GM19238 (cell line): Measurements from ENCODE around the gene CFAP61.
"Not testable (repeated sequence)": the region's sequence is repeated elsewhere in the genome, so short reads cannot be mapped to it uniquely, and the experiment has no call there.

Source experiments
- DNase-seq: peaks from one replicate; pipeline ENCODE4 v3.0.0; 2011; ENCODE audit warnings: low spot score; ENCODE audit not compliant: insufficient read length

Gene CFAP61

DNA sequence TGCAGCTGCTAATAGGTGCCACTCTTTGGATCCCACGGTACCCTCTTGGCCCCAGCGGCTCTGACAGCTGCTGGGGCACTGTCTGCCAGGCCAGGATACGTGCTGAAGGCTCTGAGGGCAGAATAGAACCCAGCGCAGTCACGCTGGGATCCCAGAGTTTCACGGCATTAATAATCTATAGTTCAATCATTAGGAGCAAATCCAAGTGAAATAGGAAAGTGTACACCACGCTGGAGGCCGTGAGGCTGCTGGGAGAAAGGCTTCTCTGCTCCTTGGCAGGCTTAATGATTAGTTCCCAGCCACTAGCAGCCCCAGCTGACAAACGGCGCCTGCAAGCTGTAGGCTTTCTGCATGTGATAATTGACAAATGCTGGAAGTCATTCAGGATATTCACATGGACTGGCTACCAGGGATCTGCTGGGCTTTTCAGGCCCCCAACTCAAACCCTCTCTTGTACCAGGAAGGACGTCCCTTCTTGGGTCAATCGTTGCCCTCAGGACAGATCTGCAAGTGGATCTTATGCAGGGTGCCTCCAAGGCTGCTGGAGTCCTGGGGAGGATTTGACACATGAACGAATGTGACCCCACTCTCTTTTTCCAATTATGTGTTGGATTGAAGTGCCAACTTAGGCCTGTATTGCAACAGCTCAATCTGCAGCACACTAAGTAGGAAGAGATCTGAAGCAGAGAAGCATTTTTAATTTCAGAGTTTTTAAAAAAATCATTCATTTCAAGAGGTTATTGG lies 265.5 kb downstream of the CFAP61 start:
- DNase-seq = no peak

DNA sequence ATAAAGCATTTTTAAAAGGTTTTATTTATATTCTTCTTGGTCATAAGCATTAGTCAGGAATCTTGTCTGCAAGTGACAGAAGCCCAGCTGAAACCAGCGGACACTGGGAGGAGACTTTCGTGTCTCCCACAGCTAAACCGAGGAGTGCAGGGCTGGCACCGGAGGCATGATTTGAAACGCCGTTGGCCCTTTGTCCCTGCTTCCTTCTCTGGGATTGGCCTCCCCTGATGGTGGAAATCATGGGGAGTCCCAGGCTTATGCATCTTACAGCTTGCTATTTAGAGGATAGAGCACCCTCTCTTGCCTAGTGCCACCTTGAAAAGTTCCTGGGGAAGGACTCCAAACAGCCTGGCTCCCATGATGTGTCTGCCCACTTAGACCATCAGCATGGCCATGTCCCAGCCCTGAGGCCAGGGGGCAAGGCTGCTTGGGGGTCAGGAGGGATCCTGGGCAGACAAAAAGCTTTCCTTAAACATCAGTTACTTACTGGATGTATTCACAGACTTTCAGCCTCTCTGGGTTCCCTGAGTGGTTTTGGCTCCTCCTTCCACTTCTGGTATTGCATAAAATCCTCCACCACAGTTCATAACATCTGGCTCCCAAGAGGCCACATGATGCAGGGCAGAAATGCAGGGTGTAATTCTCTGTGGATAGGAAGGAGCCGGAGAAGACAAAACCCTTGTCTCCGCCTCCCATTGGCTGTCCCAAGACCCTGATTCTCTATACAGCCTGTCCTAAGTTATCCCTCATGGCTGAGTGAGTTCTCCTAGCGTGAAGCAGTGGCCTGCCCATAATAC lies 266.2 kb downstream of the CFAP61 start:
- no peak for DNase-seq

DNA sequence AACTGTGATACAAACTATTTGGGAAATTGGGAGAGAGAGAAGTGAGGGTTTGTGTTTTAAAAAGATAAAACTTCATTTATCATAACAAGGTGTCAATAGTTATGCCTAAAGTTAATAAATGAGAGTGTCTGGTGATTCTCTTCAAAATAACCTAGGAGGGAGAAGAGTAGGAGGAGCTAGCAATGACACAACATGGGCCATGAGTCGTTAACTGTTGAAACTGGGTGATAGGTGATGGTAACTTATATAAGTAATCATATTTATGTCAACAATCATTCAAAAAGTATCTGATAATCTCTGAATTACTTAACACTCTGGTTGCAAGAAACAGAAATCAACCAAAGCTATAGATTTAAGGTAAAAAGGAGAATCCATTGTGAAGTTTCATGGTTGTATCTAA lies 268.8 kb downstream of the CFAP61 start:
- no peak for DNase-seq

DNA sequence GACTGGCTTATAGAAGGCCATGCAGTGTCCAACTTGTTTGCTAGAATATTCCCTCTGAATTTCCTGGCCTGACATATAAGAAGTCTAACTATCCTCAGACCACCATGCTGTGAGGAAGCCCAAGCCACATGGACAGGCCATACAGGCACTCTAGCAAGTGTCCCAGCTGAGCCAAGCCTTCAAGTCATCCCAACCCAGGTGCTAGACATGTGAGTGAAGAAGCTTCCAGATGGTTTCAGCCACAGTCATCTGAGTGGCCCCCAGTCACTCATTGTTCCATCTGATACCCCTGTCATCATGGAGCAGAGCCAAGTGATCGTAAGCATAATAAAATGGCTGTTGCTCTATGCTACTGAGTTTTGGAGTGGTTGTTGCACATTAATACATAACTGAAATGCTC lies 269.6 kb downstream of the CFAP61 start:
- DNase-seq = no peak

DNA sequence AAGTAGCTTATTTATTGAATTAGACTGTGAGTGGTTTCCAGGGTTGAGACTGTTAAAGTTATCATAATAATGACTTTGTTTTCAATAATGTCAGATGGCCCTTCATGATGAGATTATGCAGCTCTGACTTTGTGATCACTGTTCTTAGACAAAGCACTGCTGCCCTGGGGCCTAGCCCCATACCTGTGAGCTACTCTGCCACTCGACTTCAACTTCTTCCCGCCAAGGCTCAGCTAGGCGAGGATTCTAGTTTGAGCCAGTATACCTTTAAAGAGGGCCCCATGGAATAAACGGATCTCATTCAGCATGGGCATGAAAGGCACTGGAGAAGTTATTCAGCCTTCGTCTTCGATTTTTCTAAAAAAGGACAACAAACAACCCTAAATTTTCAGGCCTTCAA lies 270.6 kb downstream of the CFAP61 start:
- no peak for DNase-seq

DNA sequence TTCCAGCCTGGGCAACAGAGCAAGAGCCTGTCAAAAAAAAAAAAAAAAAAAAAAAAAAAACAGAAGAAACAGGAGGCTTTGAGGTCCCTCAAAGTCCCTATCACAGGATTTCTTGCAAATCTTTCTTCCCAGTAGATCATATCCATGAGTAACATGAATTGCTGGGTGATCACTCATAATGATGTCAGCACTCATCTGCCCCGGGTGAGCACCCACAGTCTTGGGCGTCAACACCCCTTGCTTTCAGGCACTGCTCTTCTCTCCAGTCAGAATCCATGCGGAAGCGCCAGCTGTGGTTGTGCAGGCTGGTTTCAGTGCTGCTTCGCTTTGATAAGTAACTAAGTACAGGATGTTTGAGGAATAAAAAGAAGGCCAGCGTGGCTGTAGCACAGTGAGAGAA lies 275.4 kb downstream of the CFAP61 start:
- no peak for DNase-seq

DNA sequence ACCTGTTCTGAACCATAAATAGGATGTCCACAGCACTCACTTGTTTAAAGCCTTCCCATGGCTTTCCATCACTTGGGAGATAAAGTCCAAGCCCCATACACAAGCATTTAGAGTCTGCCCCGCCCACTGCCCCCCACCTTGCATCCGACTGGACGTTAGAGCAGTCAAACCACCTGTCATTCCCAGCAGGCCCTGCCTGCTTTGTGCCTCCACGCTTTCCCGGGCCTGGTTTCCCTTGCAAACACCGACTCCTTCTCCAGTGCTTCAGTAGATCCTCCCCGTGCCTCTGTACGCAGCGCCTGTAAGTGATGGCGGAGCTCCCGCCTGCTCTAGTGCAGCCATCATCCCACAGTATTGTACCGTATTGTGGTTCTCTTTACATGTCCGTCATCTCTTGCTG lies 277.2 kb downstream of the CFAP61 start:
- DNase-seq = no peak

DNA sequence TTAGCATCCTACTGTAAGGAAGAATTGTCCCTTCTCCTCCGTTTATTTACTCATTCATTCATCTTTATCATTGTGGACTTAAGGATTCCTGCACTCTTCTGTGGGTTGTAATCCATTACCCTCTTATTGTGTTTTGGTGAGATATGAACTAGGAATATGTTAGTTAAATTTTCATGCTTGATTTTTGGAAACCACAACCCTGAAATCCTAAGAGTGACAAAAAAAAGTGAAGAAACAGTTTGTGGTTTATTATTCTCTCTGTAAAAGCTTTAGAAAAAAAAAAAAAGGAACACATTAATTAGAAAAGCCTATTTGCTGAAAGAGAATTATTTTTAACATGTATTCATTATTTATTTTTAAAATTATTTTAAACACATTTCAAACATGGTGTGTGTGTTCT lies 278.8 kb downstream of the CFAP61 start:
- DNase-seq = no peak

DNA sequence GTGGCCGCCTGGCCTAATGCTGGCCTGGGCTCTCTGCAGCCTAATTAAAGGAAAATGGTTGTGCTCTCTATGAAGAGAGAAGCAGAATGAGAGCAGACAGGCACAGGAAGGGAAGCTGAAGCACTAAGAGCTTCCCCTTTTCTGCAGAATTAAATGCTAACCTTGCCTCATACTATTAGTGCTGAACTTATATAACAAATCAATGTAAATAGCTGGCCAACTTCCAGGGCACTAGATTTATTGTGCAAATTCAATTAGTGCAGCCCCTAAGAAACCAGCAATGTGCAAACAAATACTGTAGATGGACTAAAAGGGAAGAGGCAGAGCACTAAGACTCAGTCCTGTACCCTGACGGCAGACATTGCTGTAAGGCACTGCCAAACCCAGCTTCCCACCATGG lies 279.5 kb downstream of the CFAP61 start:
- DNase-seq = no peak

DNA sequence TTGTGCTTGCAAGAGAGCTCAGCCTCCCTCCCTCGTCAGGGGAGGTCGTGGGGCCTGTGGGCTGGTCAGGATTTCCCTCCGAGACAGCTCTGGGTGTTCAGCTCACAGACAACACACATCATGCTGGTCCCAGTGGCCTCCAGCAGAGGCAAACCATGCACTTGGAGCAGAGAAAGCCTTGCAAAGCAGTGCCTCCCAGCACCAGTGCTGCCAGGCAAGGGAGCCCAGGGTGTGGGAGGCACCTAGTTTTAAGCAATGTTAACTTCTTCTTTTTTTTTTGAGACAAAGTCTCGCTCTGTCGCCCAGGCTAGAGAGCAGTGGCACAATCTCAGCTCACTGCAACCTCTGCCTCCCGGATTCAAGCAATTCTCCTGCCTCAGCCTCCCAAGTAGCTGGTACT lies 281.5 kb downstream of the CFAP61 start:
- DNase-seq = no peak

DNA sequence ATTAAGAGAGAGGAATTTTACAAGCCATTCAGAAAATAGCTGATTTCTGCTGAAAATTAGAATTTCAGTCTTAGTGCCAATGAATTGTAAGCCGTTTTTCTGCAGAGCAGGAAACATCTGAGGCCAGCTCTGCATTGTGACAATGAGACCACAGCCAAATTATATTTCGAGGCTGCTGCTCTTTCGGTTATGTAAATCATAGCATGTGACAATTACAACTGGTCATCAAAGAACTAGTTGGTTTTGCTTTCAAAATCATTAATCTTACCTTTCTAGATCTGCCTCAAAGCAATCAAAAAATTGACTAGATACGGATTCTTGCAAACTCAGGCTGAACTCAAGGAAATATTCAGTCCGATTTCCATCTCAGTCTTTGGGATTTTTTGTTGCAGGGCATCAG lies 282.2 kb downstream of the CFAP61 start:
- peak; percentile 33 for DNase-seq

DNA sequence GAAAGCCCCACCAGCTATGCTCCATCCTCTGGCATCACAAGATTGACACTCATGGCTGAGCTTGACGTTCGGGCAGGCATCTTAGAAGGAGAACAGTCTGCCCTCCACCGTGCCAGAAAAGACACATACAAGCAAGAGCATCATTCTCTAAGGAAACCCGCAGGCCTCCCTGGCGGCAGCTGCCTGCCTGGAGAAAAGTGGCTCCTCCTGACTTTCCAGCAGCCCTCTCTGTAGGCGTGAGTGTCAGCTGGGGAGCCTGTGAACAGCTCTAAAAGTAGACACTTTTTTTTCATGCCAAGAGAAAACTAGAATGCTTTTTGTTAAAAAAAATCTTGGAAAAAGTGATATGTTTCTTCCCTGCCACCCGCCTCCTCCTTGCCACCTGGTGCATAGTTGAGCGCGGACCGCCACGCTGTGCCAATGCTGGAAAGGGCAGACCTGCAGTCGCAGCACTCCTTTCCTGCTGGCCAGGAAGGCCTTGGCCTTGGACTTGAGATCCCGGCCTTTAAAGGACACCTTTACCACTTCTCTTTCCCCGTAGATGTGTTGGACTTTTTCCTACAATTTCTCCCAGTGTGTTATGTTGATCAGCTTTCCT lies 285.9 kb downstream of the CFAP61 start:
- no peak for DNase-seq

DNA sequence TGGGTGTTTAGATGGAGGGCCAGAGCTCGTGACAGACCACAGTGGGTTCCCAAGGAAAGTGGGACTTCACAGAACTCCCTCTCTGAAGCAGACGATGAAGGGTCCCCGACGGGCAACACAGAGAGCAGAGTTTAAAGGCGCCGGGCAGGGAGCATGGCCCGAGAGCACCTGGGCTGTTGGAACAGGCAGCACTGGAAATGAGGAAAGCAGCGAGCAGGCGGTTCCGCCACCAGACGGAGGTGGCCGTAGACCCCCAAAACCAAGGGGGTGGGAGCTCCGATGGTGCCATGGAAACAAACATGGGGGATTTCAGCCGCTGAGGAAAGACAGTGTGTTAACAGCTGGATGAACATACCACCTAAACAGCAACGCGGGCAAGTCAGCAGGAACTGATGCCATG lies 288.1 kb downstream of the CFAP61 start:
- DNase-seq = no peak

DNA sequence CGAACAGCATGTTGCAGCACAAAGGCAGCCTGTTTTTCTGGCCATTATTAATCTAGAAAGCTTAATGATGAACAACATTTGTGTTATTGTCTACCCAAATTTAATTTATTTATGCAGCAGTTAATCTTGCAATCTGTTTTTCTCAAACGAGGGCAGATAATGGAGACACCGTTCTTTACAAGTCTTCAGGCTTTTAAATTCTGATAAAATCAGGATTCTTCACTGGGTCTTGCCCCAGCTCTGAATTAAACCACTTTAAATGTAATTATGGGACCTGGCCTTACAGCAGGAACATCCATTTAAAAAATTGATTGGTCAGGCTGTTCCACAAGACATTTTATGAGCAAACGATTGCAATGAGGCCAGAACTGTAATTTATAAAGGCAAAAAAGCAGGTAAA lies 289.0 kb downstream of the CFAP61 start:
- DNase-seq = no peak

DNA sequence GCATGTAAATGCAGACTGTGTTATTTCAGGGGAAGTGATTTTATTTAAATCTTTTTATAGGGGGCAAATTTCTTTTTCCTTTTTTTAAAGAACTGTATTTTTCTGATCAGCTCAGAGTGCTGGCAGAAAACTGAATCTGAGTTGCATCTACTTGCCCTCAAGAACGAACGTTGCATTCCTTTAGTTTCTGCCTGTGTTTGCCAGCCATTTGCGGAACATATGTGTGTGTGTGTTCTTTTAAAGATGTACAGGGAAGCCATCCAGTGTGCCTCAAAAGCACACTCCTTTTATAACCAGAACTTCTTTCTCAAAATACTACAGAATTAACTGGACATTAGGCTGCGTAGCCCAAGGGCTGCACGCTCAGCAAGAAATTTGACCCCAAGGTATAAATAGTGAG lies 289.7 kb downstream of the CFAP61 start:
- no peak for DNase-seq

DNA sequence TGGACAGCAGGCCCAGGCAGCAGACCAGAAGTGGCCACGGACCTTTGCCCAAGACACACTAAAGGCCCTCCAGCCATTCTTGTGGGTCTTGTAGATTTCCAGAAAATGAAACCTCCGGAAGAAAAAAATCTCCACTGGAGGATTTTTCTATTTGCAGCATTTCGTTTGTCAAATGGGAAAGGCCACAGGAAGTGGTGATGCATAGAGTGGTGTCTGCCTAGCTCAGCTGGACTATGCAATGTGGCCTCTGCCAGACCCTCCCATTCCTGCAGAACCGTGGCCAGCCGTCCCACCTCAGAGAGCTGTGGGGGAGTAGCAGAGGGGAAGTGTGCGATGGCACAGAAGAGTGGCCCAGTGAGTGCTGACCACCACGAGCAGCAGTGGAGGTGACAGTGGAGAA lies 291.6 kb downstream of the CFAP61 start:
- DNase-seq = no peak

DNA sequence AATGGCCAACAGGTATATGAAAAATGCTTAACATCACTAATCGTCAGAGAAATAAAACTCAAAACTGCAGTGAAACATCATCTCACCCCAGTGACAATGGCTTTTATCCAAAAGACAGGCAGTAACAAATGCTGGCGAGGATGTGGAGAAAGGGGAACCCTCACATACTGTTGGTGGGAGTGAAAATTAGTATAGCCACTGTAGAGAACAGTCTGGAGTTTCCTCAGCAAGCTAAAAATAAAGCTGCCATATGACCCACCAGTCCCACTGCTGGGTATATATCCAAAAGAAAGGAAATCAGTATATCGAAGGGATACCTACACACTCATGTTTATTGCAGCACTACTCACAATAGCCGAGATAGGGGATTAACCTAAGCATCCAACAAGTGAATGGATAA lies 292.1 kb downstream of the CFAP61 start:
- DNase-seq = no peak

DNA sequence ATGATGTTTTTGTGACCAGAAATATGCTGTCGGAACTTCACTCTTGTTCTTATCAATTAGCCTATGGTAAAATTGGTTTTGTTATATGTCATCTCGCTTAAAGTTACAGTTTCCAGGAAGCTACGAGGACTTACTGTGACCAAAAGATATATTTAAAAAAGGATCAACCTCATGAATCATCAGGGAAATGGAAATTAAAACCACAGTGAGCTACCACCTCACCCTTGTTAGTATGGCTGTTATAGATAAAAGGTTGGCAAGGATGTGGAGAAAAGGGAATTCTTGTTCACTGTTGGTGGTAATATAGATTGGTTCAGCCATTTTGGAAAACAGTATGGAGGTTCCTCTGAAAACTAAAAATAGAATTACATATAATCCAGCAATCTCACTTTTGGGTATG lies 301.2 kb downstream of the CFAP61 start:
- DNase-seq = no peak

DNA sequence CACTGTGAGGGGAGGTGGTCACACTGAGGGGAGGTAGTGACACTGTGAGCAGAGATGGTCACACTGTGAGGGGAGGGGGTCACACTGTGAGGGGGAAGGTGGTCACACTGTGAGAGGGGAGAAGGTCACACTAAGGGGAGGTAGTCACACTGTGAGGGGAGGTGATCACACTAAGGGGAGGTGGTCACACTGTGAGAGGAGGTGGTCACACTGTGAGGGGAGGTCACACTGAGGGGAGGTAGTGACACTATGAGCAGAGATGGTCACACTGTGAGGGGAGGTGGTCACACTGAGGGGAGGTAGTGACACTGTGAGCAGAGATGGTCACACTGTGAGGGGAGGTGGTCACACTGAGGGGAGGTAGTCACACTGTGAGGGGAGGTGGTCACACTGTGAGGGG lies 303.2 kb downstream of the CFAP61 start:
- DNase-seq = not testable (repeated sequence)

DNA sequence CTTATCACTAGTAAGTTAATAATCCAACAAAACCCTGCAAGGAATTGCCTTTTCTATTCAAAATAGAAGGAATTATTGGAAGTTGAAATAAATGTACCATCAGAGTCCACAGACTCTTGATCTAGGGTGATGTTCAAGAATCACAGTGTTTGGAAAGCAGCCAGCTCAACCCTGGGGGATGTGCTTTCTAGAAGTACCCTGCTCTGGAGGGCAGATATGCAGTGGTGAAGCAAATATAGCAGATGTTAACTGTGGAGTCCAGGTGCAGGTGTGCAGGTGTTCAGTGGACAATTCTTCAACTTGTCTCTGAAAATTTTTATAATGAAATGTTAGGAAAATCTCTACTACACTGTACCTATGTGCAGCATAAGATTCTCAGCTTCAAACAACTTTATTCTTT lies 306.5 kb downstream of the CFAP61 start:
- DNase-seq = no peak

DNA sequence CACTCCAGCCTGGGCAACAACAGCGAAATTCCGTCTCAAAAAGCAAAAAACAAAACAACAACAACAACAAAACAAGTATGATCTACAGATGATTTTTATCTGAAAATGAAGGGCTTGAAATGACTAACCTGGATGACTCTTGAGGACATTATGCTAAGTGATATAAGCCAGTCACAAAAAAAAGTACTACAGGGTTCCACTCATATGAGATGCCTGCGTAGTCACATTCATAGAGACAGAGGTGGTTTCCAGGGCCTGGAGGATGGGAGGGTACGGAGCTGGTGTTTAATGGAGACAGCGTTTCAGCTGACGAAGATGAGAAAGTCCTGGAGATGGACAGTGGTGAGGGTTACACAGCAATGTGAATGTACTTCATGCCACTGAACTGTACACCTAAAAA lies 307.3 kb downstream of the CFAP61 start:
- no peak for DNase-seq

DNA sequence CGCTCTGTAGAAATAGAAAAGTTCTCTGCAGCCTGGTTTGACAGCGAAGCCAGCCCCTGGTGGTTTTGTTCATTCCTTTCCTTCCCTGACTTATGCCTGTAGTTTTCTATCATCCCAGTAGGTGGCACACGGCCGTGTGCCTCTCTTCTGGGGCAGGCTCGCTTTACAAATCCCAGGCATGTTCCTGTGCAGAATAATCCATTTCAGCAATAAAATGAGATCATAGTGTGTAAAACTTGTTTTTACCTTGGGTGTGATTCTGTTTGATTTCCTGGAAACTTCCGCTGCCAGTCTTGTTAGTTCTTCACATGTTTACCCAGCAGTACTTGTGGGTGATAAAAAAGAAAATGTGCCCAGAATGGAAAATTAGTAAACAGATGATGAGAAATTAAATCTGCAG lies 308.1 kb downstream of the CFAP61 start:
- no peak for DNase-seq
